Measurements from ENCODE around the gene NAAA.
"Not testable (repeated sequence)": the region's sequence is repeated elsewhere in the genome, so short reads cannot be mapped to it uniquely, and the experiment has no call there.

NAAA gene

GRCh38 chr4:75916091-75916661, 24.6 kb downstream of the NAAA start:
- peak; percentile 18 for DNase-seq

DNA sequence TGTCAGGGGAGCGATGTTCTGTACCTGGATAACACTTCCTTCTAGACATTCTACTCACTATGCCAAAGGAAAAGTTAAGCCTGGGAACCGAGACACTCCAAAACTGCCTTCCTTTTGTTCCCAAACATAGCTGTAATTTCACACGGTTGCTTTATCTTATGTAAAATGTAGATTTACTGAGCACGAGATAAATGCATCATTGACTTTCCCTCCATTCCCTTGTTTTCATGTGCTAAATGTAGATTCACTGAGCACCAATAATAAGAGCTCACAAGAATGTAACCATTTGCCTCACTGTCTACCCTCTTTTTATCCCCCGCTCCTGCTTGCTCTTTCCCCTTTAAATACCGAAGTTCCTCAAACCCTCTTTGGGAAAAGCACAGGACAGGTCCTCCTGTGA, 27.8 kb downstream of the NAAA start:
- no peak for DNase-seq

DNA sequence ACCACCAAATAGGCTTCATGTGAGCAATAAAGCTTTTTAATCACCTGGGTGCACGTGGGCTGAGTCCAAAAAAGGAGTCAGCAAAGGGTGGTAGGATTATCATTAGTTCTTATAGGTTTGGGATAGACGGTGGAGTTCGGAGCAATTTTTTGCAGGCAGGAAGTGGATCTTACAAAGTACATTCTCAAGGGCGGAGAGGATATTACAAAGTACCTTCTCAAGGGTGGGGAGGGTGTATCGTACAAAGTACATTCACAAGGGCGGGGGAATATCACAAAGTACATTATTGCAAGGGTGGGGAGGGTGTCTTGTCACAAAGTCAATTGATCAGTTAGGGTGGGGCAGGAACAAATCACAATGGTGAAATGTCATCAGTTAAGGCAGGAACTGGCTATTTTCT, 30.0 kb downstream of the NAAA start:
- DNase-seq, result not testable (repeated sequence)

DNA sequence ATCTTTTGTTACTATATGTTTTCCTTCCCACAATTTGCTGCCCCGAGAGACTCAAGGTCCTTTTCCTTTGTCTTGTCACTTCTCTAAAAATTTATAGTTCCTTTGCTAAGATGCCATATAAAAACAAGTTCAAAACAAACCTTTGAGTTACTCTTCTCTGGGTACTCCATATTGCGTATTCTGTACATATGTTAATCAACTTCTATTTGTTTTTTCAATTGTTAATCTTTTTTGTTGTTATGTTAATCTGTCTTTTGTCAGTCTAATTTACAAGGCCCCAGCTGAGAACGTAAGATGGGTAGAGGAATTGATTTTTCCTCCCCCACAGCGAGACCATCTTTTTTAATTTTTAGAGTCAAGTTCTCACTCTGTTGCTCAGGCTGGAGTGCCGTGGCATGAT, 31.4 kb downstream of the NAAA start:
- DNase-seq, result no peak

DNA sequence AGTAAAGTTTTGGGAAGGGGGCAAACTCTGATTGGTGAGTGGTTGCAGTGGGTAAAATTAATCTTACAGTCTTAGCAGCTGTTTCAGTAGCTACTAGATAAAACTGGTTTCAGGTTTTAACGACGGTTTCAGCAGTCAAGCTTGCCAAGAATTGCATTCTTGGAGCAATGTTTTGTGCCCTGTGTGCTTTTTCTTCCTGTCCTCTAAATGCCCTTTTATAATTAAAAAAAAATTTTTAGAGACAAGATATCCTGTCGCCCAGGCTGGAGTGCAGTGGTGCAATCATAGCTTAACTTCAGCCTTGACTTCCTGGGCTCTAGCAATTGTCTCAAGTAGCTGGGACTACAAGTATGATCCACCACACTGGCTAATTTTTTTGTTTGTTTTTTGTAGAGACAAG, 32.3 kb downstream of the NAAA start:
- DNase-seq, result no peak

- DNase-seq, result no peak
Measured at GRCh38 chr4:75907966-75908365, 32.8 kb downstream of the NAAA start.

- DNase-seq, result no peak
Measured at GRCh38 chr4:75904076-75904475, 36.7 kb downstream of the NAAA start.

DNA sequence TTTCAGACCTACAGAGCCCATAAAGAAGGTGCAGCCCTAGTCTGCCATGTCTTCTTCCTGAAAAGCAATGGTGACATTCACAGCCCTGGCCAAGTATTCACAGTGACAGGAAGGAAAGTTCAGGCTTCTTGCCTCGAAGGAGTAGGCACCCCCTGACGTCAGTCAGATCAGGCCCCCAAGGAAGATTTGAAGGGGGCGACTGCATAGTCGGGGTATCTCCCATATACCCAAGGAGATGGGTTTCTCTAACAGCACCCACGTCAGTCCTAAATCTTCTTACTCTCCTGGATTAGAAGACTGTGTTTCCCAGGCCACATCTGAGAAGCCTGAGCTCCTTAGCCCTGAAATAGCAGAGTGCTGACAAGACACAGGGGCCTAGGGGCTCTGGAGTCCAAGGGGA, 38.5 kb downstream of the NAAA start, which contains the start of gene PPEF2:
PPEF2 (minus strand) TSS at position 101 of the 400 bp plus-strand sequence. CDS start 6,127 bp downstream, outside the sequence.
- DNase-seq, result no peak

DNA sequence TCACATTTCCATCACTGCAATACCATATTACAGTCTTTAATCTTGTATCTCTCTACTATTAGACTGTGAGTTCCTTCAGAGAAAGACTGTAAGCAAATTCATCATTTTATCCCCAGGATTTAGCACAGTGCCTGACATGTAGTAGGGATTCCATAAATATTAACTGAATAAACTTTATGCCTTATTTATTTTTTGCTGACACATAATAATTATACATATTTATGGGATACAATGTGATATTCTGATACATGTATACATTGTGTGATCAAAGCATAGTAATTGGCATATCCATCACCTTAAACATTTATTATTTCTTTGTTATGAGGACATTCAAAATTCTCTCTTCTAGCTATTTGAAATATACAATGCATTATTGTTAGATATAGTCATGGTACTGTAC, 42.3 kb downstream of the NAAA start:
- DNase-seq, result no peak

DNA sequence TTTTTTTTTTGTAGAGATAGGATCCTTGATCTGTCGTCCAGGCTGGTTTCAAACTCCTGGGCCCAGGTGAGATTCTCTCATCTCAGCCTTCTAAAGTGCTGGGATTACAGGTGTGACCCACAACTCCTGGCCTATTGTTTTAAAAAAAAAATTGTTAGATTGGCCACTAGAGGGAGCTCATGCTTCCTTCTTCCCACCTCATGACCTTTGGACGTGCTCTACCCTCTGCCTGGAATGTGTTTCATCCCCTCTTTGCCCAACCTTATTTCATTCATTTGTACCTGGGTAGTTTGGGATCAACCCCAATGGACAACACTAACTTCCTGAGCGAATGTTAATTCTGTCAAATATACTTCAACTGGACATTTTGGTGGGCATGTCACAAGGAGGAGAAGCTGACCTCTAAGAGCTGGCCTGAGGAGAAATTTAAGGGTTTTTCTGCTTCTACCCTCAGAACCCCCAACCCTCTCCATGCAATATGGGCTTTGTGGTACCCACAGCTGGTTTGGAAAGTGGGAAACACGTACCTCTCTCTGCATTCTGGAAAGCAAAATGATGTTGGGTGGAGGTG, 45.0 kb downstream of the NAAA start:
- DNase-seq, result no peak

DNA sequence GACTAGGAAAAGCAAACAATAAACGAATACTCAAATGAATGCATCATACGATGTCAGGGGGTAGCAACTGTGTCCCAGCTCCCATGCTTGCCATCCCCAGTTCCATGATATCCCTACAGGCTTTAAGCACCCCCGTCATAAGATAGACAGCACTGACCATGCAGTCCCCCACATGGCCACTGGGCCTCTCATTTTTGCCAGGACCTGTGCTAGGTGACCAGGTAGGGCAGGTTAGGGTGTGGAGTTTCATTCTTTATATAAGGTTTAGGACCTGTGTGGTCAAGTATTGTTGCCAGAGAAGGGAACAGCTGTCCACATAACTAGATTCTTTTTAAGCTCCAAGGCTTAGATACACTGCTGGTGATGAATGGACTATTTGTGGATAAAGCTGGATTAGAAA, 48.3 kb downstream of the NAAA start:
- no peak for DNase-seq

- no peak for DNase-seq
Measured at GRCh38 chr4:75891611-75892010, 49.2 kb downstream of the NAAA start.

- no peak for DNase-seq
Measured at GRCh38 chr4:75889537-75890199, 51.1 kb downstream of the NAAA start.

DNA sequence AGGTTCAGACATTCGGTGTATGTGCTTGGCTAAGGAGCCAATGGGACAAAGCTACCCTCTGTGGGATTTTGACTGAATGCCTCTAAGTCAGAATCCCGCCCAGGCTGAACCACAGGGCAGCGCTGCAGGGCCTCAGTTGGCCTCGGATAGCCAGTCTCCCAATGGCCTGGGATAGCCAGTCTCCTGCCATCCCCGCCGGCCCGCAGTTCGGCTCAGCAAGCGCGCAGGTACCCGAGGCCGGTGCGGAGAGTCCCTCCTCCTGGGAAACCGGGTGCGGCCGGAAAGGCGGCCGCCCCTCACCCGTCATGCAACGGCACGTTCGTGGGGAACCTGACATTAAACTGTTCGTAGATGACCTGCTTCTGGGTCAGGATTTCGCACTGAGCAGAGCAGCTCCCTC, 54.7 kb downstream of the NAAA start:
- DNase-seq, result no peak

DNA sequence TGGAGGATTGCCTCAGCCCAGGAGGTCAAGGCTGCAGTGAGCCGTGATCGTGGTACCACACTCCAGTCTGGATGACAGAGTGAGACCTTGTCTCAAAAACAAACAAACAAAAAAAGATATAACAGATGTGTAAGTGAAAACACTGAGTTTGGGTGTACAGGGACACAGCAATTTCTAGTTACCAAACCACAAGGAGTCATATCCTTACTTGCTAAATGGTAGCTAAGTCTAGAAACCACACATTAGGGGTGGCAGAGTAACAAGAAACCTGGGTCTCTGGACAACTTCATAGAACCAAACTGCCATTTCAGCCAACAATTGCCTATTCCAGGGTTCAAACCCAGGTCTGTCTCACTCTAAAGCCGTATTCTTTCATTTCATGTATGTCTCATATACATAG, 59.3 kb downstream of the NAAA start:
- no peak for DNase-seq

DNA sequence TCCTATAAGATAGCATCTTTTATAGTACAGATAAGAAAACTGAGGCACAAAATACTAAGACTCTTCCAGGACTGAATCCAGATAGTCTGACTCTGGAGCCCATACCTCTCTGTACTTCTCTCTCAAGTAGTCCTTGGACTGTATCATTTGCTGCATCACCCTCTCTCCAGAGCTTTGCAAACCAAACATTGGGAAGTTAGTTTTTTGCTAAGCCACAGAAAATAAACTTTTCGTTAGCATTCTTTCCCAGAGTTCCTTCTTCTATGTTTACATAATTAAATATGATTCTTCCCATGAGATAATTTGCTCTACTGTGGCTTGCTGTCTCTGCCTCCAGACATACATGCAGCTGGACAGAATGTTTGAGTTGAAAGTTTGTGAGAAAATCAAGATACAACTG, 60.5 kb downstream of the NAAA start:
- no peak for DNase-seq

GRCh38 chr4:75878246-75878756, 62.5 kb downstream of the NAAA start:
- no peak for DNase-seq

DNA sequence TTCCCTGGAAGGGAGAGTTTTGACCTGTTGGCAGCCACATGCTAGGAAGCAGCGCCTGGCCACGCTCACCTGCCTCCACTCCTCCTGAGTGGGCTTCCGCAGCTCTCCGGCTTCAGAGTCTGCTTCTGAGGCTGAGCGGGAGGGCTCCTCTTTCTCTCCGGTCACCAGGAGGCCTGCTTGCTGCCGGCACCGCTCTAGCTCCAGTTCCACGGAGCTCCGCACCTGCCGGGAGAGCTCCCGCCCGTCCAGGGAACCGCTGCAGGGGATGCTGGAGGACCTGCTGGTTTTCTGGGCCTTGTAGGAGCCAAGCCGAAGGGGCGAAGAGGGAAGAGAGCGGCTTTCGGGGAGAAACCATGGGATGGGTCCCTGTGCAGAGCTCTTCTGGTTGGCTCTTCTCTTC, 64.6 kb downstream of the NAAA start:
- DNase-seq, result no peak

- DNase-seq, result no peak
Measured at GRCh38 chr4:75869100-75869499, 71.7 kb downstream of the NAAA start.

DNA sequence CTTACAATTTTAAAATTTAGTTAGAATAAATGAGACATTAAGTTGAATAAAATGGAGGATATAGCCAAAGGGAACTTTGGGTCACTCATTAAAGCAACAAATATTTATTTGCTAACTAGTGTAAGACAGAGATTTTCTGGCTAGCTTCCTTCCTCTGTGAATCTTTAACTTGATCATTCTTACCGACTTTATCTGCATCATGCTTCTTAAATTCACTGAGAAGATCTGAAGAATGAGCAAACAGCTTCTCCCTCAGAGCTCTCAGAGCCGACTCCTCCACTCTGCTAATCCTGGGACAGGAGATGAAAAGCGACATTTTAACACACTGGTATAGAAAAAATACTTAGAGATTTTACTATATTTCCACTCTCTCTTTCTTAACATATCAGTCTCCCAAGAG, 73.7 kb downstream of the NAAA start:
- DNase-seq, result no peak

Data from stimulated activated CD4-positive, alpha-beta T cell treated with anti-CD3 and anti-CD28 coated beads, Interleukin-4, amount 100 ng/mL, for 24 hours (primary cell).